HepG2 (cell line): ENCODE measurements around the gene FBXW8. TPM values are rescaled to one million over a fixed set of nuclear protein-coding genes. Genes with fewer than 3 reads are reported as not detected.

Experiments used
- ATAC-seq: fragments of 200-7000 bp; cut with Tn5 transposase; 3 replicates; pipeline ENCODE4 v1.9.1; 2020; ENCODE audit warnings: mild to moderate bottlenecking, moderate library complexity
- BruUV-seq: library from RNA; stranded (reverse); fragments of 400-500 nt; replicated peaks from 2 replicates; lab custom pipeline; 2021; lab: Mats Ljungman, UMichigan
- CTCF ChIA-PET: fragments of 300-600 bp; formaldehyde crosslinking; extraction: SDS; loops from one replicate; lab custom pipeline; 2021; ENCODE audit warnings: low total read pairs, inconsistent platforms, low intra/inter-chr PET ratio; lab: Yijun Ruan, JAX
- POLR2A ChIA-PET: fragments of 350-600 bp; sonication (Branson Sonifier 250); formaldehyde crosslinking; loops from one replicate; lab custom pipeline; 2020; ENCODE audit warnings: antibody characterized with exemption, inconsistent platforms; lab: Yijun Ruan, JAX
- DNase-seq: peaks from one replicate; pipeline ENCODE4 v3.0.0-alpha.2; 2015; ENCODE audit warnings: low spot score
- FAIRE-seq: peaks from 3 replicates; lab custom pipeline; 2011; peaks lifted over from hg19 to GRCh38; lab: Jason Lieb, UNC
- H2AFZ ChIP-seq: one replicate; pipeline ENCODE4 v1.6.1; 2011; ENCODE audit warnings: low read length, inconsistent platforms
- H3K27ac ChIP-seq: fragments of 300-600 bp; 3 replicates; pipeline ENCODE4 v1.8.0; 2011; ENCODE audit warnings: mixed run types, mild to moderate bottlenecking, mixed read lengths, low read length, inconsistent platforms; ENCODE audit not compliant: insufficient read depth; ENCODE audit errors: extremely low read length
- H3K27me3 ChIP-seq, 2 experiments: fragments of 200-600 bp in 1 of 2; 2 replicates in 1 of 2; 3 replicates in 1 of 2; pipeline versions ENCODE4 v1.6.0 to v1.8.0; 2011; ENCODE audit warnings: low read length in 2 of 2, mild to moderate bottlenecking in 2 of 2, moderate library complexity in 2 of 2, inconsistent platforms in 1 of 2; ENCODE audit not compliant: insufficient read depth in 2 of 2, control insufficient read depth in 1 of 2
- H3K36me3 ChIP-seq, 2 experiments: fragments of 200-600 bp in 1 of 2; replicated peaks in 1 of 2; 2 replicates in 1 of 2; 3 replicates in 1 of 2; pipeline versions ENCODE4 v1.5.1 to v1.8.0; 2011; ENCODE audit warnings: low read length in 2 of 2, inconsistent platforms in 1 of 2; ENCODE audit not compliant: insufficient read depth in 2 of 2, control insufficient read depth in 1 of 2
- H3K4me1 ChIP-seq: 2 replicates; pipeline ENCODE4 v1.5.1; 2012; ENCODE audit warnings: low read length, inconsistent platforms; ENCODE audit not compliant: insufficient read depth
- H3K4me2 ChIP-seq: 2 replicates; pipeline ENCODE4 v1.6.0; 2011; ENCODE audit warnings: low read depth, low read length, inconsistent platforms
- H3K4me3 ChIP-seq, 3 experiments: fragments of 200-600 bp in 1 of 3; sonication (generic), shearing (Covaris generic) in 1 of 3; replicated peaks in 1 of 3; 2 replicates each; pipeline ENCODE4 v1.5.1; 2011 to 2016; ENCODE audit warnings: low read length in 3 of 3, inconsistent platforms in 2 of 3, low read depth in 2 of 3, mild to moderate bottlenecking in 2 of 3, control low read depth in 1 of 3, mixed read lengths in 1 of 3; ENCODE audit not compliant: insufficient read depth in 1 of 3
- H3K79me2 ChIP-seq: one replicate; pipeline ENCODE4 v1.6.1; 2011; ENCODE audit warnings: low read length, inconsistent platforms; ENCODE audit not compliant: insufficient read depth
- H3K9ac ChIP-seq: 2 replicates; pipeline ENCODE4 v1.6.0; 2011; ENCODE audit warnings: mild to moderate bottlenecking, low read depth, low read length, inconsistent platforms; ENCODE audit not compliant: insufficient read depth
- H3K9me3 ChIP-seq: 2 replicates; pipeline ENCODE4 v1.5.1; 2012; ENCODE audit warnings: mild to moderate bottlenecking, low read length
- H4K20me1 ChIP-seq: 2 replicates; pipeline ENCODE4 v1.6.0; 2011; ENCODE audit warnings: inconsistent platforms, mild to moderate bottlenecking, low read length, moderate library complexity; ENCODE audit not compliant: insufficient read depth
- NFKB2 ChIP-seq: sonication (generic); formaldehyde crosslinking; IDR thresholded peaks from 2 replicates; pipeline ENCODE4 v1.4.0; 2020; ENCODE audit warnings: missing genetic modification reagents, borderline replicate concordance
- NKX3-1 ChIP-seq: sonication (generic); formaldehyde crosslinking; IDR thresholded peaks from 2 replicates; pipeline ENCODE4 v1.5.0; 2020; ENCODE audit warnings: missing genetic modification reagents
- ZNF30 ChIP-seq: sonication (generic); formaldehyde crosslinking; IDR thresholded peaks from 2 replicates; pipeline ENCODE4 v1.5.0; 2020; ENCODE audit warnings: mild to moderate bottlenecking, missing genetic modification reagents
- ZNF652 ChIP-seq: IDR thresholded peaks from 2 replicates; pipeline ENCODE4 v1.6.1; 2016; ENCODE audit warnings: low read depth, borderline replicate concordance
- ZNF788 ChIP-seq: sonication (generic); formaldehyde crosslinking; IDR thresholded peaks from 2 replicates; pipeline ENCODE4 v1.5.0; 2020; ENCODE audit warnings: mild to moderate bottlenecking, missing genetic modification reagents, borderline replicate concordance
- ZNF83 ChIP-seq: sonication (generic); formaldehyde crosslinking; IDR thresholded peaks from 2 replicates; pipeline ENCODE4 v1.4.0; 2020; ENCODE audit warnings: missing genetic modification reagents, mild to moderate bottlenecking, borderline replicate concordance
- whole genome bisulfite sequencing: methylation state at CpG from one replicate; pipeline ENCODE4 v1.1.6; 2017; ENCODE audit warnings: low lambda C conversion rate; 5-methylcytosine and 5-hydroxymethylcytosine counted together
- in situ Hi-C: cut with HindIII; loops from 2 replicates; pipeline ENCODE4 v1.10.0; 2017; ENCODE audit warnings: low pct_unique_long_range_greater_than_20kb; ENCODE audit not compliant: extremely low pct_ligation_motif_present
- intact Hi-C: fragments of 100-400 bp; cut with micrococcal nuclease; formaldehyde crosslinking; loops from one replicate; pipeline ENCODE4 v1.10.0; 2022; ENCODE audit not compliant: unreplicated experiment
- polyA plus RNA-seq, 8 experiments: library from polyadenylated mRNA; depleted of rRNA in 3 of 8; stranded (reverse) in 7 of 8; unstranded in 1 of 8; fragments of >200 nt; fragmentation: Illumina TruSeq in 4 of 8; extraction: Trizol in 4 of 8; gene quantifications; 2 replicates each; pipeline versions ENCODE4 v1.2.1 to v1.2.3, GENCODE V29; 2011 to 2016; ENCODE audit warnings: low read depth in 4 of 8, missing spikeins in 1 of 8, mixed read lengths in 1 of 8; ENCODE audit not compliant: insufficient read depth in 1 of 8
- total RNA-seq, 5 experiments: library from RNA; depleted of rRNA; stranded (reverse); fragments of >200 nt; fragmentation: Illumina TruSeq; extraction: Trizol; gene quantifications; 2 replicates each; pipeline ENCODE4 v1.2.3, GENCODE V29; 2016; ENCODE audit warnings: low read depth in 1 of 5

FBXW8 gene
- total and polyA plus RNA-seq, 2 of the 13 experiments (the other 11 are each of a cell fraction or from before 2014, with no cell fraction given) = 5.1 to 5.9 TPM

DNA sequence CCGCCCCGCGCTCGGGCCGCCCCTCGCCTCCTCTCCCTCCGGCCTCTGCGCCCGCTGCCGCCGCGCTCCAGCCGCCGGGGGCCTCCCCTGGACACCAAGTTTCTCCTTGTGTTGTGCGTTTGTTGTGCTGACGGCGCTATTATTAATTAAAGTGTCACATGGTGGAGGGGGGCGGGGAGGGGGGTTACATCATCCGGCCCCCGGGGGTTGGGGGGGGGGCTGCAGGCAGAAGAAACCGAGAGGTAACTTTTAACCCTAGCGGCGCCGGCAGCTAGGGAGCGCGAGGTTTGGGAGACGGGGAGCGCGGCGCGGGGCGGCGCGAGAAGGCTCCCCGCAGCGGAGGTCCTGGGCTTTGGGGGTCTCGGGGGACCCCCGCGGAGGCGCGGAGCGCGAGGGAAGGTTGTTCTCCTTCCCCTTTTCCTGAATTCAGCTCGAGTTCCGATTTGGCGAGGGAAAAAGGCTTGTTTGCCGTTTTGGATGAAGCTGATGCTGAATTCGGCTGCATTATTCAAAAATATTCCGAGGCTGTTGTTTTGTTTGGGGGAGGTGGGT is 29.3 kb upstream of the FBXW8 start, which contains the start of gene HRK:
HRK (minus strand) TSS at position 117 of the 552 bp plus-strand sequence. CDS start 134 bp downstream, outside the sequence.
- CTCF ChIA-PET = interaction anchor here (1.1 kb wide), 1 partner anchor 178 kb away, joined by 5 read pairs; no protein-coding TSS in a partner anchor
- FAIRE-seq = no peak
- H3K79me2 ChIP-seq = no peaks in the 10 kb centered on the region
- TF ChIP-seq NKX3-1 = no peak
- TF ChIP-seq ZNF788 (CRISPR knock-in tag) = no peak
- TF ChIP-seq ZNF30 (CRISPR knock-in tag) = no peak
- peak; percentile 70 for TF ChIP-seq ZNF652 (CRISPR knock-in tag)
- no peaks in the 10 kb centered on the region for H3K36me3 ChIP-seq
- intact Hi-C loops (no loop called here), in situ Hi-C loops (loop anchor here (5.0 kb wide), 1 partner anchor 179 kb away; no protein-coding TSS in a partner anchor)
- H2AFZ ChIP-seq = no peak within 1 kb of the TSS
- no peaks in the 10 kb centered on the region for H3K9me3 ChIP-seq
- DNase-seq = no peak
- H4K20me1 ChIP-seq = no peaks in the 10 kb centered on the region
- under 1% methylated on average over 23 of the region's 49 CpGs for WGBS
- peaks cover 30% of the 10 kb centered on the region for H3K4me1 ChIP-seq
- peak within 1 kb of the TSS; percentile 21 to 64 (median 39) for H3K4me3 ChIP-seq
- H3K9ac ChIP-seq = no peak within 1 kb of the TSS
- no peak for ATAC-seq
- POLR2A ChIA-PET = no interaction called here
- H3K27me3 ChIP-seq = peaks cover 18 to 75% of the 10 kb centered on the region in 2 experiments
- BruUV-seq = no TSS peak
- H3K4me2 ChIP-seq = peak within 1 kb of the TSS; percentile 84
- H3K27ac ChIP-seq = no peak within 1 kb of the TSS

DNA sequence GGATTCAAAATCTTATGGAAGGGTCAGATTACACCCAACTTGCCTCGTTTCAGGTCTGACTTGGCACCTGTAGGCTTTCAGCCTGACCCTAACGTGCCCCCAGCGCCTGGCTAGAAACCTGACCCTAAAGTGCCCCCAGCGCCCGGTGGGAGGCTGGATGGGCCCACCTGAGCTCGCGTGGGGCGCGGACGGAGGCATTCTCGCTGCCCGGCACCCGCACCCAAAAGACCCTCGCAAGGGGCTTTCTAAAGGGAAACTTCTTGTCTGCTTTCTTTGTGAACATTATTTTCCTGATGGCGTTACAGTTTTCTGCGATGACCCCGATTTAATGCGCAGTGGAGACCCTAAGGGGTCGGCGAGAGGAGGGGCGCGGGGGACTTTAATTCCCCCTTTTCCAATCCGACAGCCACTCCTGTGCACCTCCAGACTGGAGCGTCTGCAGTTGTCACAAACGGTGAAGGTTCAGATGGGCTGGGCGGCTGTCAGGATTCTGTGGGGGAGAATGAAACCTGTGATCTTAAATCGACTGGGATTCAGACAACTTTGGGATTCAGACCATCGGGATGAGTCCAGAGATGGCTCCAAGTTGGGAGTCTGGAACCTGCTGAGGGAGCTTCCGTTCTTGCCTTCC is 28.8 kb upstream of the FBXW8 start:
- CTCF ChIA-PET = no interaction called here
- ATAC-seq = no peak
- H3K27ac ChIP-seq = no peak overlapping the region
- H3K4me2 ChIP-seq = peak overlapping the region; percentile 84
- H4K20me1 ChIP-seq = no peaks in the 10 kb centered on the region
- WGBS = 4% methylated on average over 27 of the region's 29 CpGs
- peaks cover 30% of the 10 kb centered on the region for H3K4me1 ChIP-seq
- no peaks in the 10 kb centered on the region for H3K9me3 ChIP-seq
- in situ Hi-C loops = loop anchor here (5.0 kb wide), 1 partner anchor 180 kb away; no protein-coding TSS in a partner anchor
- TF ChIP-seq NFKB2 (CRISPR knock-in tag) (0 out of 2 replicates have a peak, but pooled peaks have one; percentile 29), ZNF83 (no peak)
- no TSS peak for BruUV-seq
- H3K4me3 ChIP-seq = peak overlapping the region in 1 of 3 experiments; percentile 58; a peak in 3 of 6 replicates
- H3K27me3 ChIP-seq = peaks cover 18 to 71% of the 10 kb centered on the region in 2 experiments
- FAIRE-seq = no peak
- intact Hi-C loops = loop anchor here (2.0 kb wide), 1 partner anchor 179 kb away; no protein-coding TSS in a partner anchor
- POLR2A ChIA-PET = no interaction called here
- H3K9ac ChIP-seq = no peak overlapping the region
- DNase-seq = no peak
- H3K79me2 ChIP-seq = no peaks in the 10 kb centered on the region
- no peaks in the 10 kb centered on the region for H3K36me3 ChIP-seq
- H2AFZ ChIP-seq = no peak overlapping the region
